ENCODE measurements around the gene PPP2R5A. TPM values are rescaled to one million over a fixed set of nuclear protein-coding genes. Genes with fewer than 3 reads are reported as not detected.
A peak's percentile ranks its signal among the peaks of the same experiment; 100 is the strongest.

PPP2R5A gene
- total RNA-seq (2013) = 68.6 TPM
- 10 to 100 TPM; 28.1 to 38.4 (median 31.1) TPM for polyA plus RNA-seq
- 27.7 and 41.5 TPM in 2 replicates for polyA minus RNA-seq
- 26.5 to 112 (median 76.1) reads per million in 11 experiments for total RNA-seq

GRCh38 chr1:212284744-212285684 is at the start of gene PPP2R5A:
TSS of gene PPP2R5A (plus strand) at chr1:212285410. CDS start at chr1:212286111, 701 bp downstream.
- Histone ChIP-seq H3K4me2 (replicated peaks; ENCODE audit: extremely low read depth, low read length, poor library complexity, severe bottlenecking) (peak within 1 kb of the TSS; percentile 89), H3K36me3 (replicated peaks in 1 of 2; ENCODE audit: control insufficient read depth in 1 of 2, insufficient read depth in 2 of 2, low read length in 2 of 2) (no peaks in the 10 kb centered on the region), H3K4me3 (replicated peaks in 1 of 3; ENCODE audit: low read depth in 2 of 3, low read length in 3 of 3) (peak within 1 kb of the TSS; percentile 84 to 99 (median 85)), H3K9me3 (replicated peaks in 1 of 2; ENCODE audit: control insufficient read depth in 1 of 2, insufficient read depth in 1 of 2, low read length in 2 of 2) (no peaks in the 10 kb centered on the region), H3K79me2 (ENCODE audit: insufficient read depth, low read length) (peaks cover 48% of the 10 kb centered on the region), H4K20me1 (ENCODE audit: insufficient read depth, low read length) (peaks cover 38% of the 10 kb centered on the region), H2AFZ (ENCODE audit: insufficient read depth, low read depth, low read length, poor library complexity, severe bottlenecking) (peak within 1 kb of the TSS; percentile 89), H3K27me3 (ENCODE audit: control insufficient read depth in 2 of 2, insufficient read depth in 2 of 2, low read length in 2 of 2) (no peaks in the 10 kb centered on the region), H3K4me1 (ENCODE audit: control insufficient read depth in 1 of 2, insufficient read depth in 2 of 2, low read length in 2 of 2) (peaks cover 37 to 50% of the 10 kb centered on the region in 2 donors), H3K27ac (ENCODE audit: low read depth in 1 of 2, low read length in 2 of 2) (peak within 1 kb of the TSS; percentile 91 to 99), H3K9ac (ENCODE audit: insufficient read depth, low read length, poor library complexity, severe bottlenecking) (peak within 1 kb of the TSS; percentile 96)
- peak; percentile 99 to 100 (median 99) for DNase-seq
- Mint-ChIP-seq H3K9me3 (peaks cover 0 to 2% (median 0%) of the 10 kb centered on the region in 7 donors), H3K36me3 (peaks cover 3 to 4% of the 10 kb centered on the region in 2 donors), H3K27me3 (ENCODE audit: low read depth in 3 of 3) (peaks cover 0 to 7% (median 0%) of the 10 kb centered on the region in 3 donors), H3K4me3 (peak within 1 kb of the TSS; percentile 97 to 100), H3K27ac (peak within 1 kb of the TSS; percentile 97 to 100 (median 99)), H3K4me1 (peaks cover 41% of the 10 kb centered on the region)
- peak; percentile 34 for TF ChIP-seq CTCF (IDR thresholded peaks at IDR 0.05)
- intact Hi-C loops (cut with micrococcal nuclease) = loop anchor here (5.0 to 10.0 kb wide), 3 partner anchors 48 to 218 kb away; no protein-coding TSS in a partner anchor
- WGBS (ENCODE audit: insufficient coverage) = 0% methylated on average over 89 of the region's 92 CpGs

- peak overlapping the region; percentile 65 to 99 (median 78) for H3K27ac Mint-ChIP-seq
These were observed 49.4 kb upstream of the PPP2R5A start for GRCh38 chr1:212235857-212236256.

More at GRCh38 chr1:212235857-212236256, 49.4 kb upstream of the PPP2R5A start:
- no peak overlapping the region for H3K4me2 ChIP-seq (replicated peaks; ENCODE audit: extremely low read depth, low read length, poor library complexity, severe bottlenecking)
- H3K9me3 Mint-ChIP-seq = peaks cover 0 to 4% (median 0%) of the 10 kb centered on the region in 7 donors
- H3K9ac ChIP-seq (ENCODE audit: insufficient read depth, low read length, poor library complexity, severe bottlenecking) = no peak overlapping the region
- TF ChIP-seq CTCF (IDR thresholded peaks at IDR 0.05) = no peak
- WGBS (ENCODE audit: insufficient coverage) = 0% methylated on average over 1 of the region's 5 CpGs
- H3K36me3 ChIP-seq (replicated peaks in 1 of 2; ENCODE audit: control insufficient read depth in 1 of 2, insufficient read depth in 2 of 2, low read length in 2 of 2) = no peaks in the 10 kb centered on the region
- H3K27me3 Mint-ChIP-seq (ENCODE audit: low read depth in 3 of 3) = no peaks in the 10 kb centered on the region
- peak in 2 of 3 donors; percentile 31 to 82 for DNase-seq
- H3K9me3 ChIP-seq (replicated peaks in 1 of 2; ENCODE audit: control insufficient read depth in 1 of 2, insufficient read depth in 1 of 2, low read length in 2 of 2) = no peaks in the 10 kb centered on the region
- H3K4me3 ChIP-seq (replicated peaks in 1 of 3; ENCODE audit: low read depth in 2 of 3, low read length in 3 of 3) = no peak overlapping the region
- no peaks in the 10 kb centered on the region for H4K20me1 ChIP-seq (ENCODE audit: insufficient read depth, low read length)
- H3K27me3 ChIP-seq (ENCODE audit: control insufficient read depth in 2 of 2, insufficient read depth in 2 of 2, low read length in 2 of 2) = no peaks in the 10 kb centered on the region
- no peak overlapping the region for H2AFZ ChIP-seq (ENCODE audit: insufficient read depth, low read depth, low read length, poor library complexity, severe bottlenecking)
- H3K36me3 Mint-ChIP-seq = no peaks in the 10 kb centered on the region
- peaks cover 47% of the 10 kb centered on the region for H3K4me1 Mint-ChIP-seq
- H3K79me2 ChIP-seq (ENCODE audit: insufficient read depth, low read length) = no peaks in the 10 kb centered on the region
- peaks cover 43 to 49% of the 10 kb centered on the region in 2 donors for H3K4me1 ChIP-seq (ENCODE audit: control insufficient read depth in 1 of 2, insufficient read depth in 2 of 2, low read length in 2 of 2)
- intact Hi-C loops (cut with micrococcal nuclease) = loop anchor here (5.0 to 10.0 kb wide), 2 partner anchors 49 to 51 kb away; partner anchors contain the start of gene PPP2R5A (in 2 of the 2)
- H3K4me3 Mint-ChIP-seq = no peak overlapping the region
- peak overlapping the region in 1 of 2 donors; percentile 52 for H3K27ac ChIP-seq (ENCODE audit: low read depth in 1 of 2, low read length in 2 of 2)
